ENCODE data around the gene NYAP1.

DNA sequence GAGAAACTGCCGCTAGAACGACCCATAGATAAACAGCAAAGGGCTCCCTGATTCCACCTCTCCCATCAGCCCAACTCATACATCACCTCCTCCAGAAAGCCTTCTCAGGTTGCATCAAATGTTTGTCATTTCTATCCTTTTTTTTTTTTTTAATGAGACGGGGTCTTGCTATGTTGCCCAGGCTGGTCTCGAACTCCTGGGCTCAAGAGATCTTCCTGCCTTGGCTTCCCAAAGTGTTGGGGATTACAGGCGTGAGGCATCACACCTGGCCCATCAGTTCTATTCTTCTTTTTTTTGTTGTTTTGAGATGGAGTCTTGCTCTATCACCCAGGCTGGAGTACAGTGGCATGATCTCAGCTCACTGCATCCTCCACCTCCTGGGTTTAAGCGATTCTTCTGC lies 26.7 kb upstream of the NYAP1 start:
- TF ChIP-seq EGR1 (IDR thresholded peaks at IDR 0.05; ENCODE audit: borderline replicate concordance, low read depth, low read length) (no peak), POLR2A (IDR thresholded peaks at IDR 0.05; ENCODE audit: control extremely low read depth in 1 of 2, low read depth in 2 of 2, low read length in 2 of 2) (no peak), TAF1 (IDR thresholded peaks at IDR 0.05; ENCODE audit: low read depth, low read length) (no peak), EZH2 (IDR thresholded peaks at IDR 0.05; ENCODE audit: low read depth, low read length, severe bottlenecking) (no peak)

Measured in H1 (cell line).